ENCODE data around the gene GTPBP3.

DNA sequence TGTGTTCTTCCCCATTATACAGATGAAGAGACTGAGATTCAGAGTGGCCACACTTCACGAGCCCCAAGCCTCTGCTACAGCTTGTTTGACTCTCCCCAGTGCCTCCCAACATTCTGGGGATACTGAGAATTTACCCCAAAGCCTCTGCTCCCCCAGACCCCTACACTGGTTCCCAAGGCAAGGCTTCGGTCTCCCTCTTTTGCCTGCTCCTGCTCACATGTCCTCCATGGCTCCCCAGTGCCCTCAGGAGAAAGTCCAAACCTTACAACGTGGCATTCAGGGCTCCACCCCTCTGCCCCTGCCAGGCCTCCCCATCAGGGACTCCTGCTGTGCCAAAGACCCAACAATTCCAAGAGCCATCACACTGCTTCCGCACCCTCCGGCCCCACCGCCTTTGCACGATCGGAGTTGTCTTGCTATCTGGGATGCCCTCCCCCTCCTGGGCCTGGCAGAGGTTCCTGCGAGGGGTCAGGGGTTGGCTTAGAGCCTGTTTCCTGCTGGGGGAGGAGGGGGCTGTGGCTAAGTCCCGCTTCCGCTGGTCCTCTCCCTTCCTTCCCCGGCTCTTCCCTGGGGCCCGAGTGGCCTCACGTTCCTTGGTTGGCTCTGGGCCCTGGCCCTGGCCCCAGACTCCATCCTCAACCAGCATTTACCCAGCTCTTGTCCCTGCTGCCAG is 15.4 kb downstream of the GTPBP3 start:
- TF ChIP-seq POLR2A (IDR thresholded peaks at IDR 0.05), result no peak
- TF ChIP-seq, protein P1, sequence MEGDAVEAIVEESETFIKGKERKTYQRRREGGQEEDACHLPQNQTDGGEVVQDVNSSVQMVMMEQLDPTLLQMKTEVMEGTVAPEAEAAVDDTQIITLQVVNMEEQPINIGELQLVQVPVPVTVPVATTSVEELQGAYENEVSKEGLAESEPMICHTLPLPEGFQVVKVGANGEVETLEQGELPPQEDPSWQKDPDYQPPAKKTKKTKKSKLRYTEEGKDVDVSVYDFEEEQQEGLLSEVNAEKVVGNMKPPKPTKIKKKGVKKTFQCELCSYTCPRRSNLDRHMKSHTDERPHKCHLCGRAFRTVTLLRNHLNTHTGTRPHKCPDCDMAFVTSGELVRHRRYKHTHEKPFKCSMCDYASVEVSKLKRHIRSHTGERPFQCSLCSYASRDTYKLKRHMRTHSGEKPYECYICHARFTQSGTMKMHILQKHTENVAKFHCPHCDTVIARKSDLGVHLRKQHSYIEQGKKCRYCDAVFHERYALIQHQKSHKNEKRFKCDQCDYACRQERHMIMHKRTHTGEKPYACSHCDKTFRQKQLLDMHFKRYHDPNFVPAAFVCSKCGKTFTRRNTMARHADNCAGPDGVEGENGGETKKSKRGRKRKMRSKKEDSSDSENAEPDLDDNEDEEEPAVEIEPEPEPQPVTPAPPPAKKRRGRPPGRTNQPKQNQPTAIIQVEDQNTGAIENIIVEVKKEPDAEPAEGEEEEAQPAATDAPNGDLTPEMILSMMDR (IDR thresholded peaks at IDR 0.05), result no peak

All from thyroid gland (tissue), 4 donors.